ENCODE measurements around the gene DRAXIN. TPM values are rescaled to one million over a fixed set of nuclear protein-coding genes. Genes with fewer than 3 reads are reported as not detected.

DRAXIN gene
- total RNA-seq, 2 donors from 2014 or later = not detected

- no peak for ATAC-seq
- no peaks in the 10 kb centered on the region for H3K9me3 ChIP-seq
- intact Hi-C loops (cut with DNase I) = no loop called here
- H3K27me3 ChIP-seq = peaks cover 0 to 5% of the 10 kb centered on the region in 2 donors
- no peak overlapping the region for H3K27ac ChIP-seq
- no peaks in the 10 kb centered on the region for H3K36me3 ChIP-seq (replicated peaks in 1 of 2; ENCODE audit: insufficient read depth in 1 of 2, low read depth in 2 of 2)
- no peak for DNase-seq
- no peak for TF ChIP-seq POLR2A (IDR thresholded peaks at IDR 0.05)
- no peak overlapping the region for H3K4me3 ChIP-seq
- H3K4me1 ChIP-seq = peaks cover 12% of the 10 kb centered on the region
- WGBS, 2 donors = 66 to 72% methylated on average over 6 of the region's 6 CpGs
Measured at GRCh38 chr1:11695861-11696260, 4.4 kb downstream of the DRAXIN start.

- DNase-seq (no peak), ATAC-seq (no peak)
- TF ChIP-seq CTCF (IDR thresholded peaks at IDR 0.05) = no peak
- TF ChIP-seq POLR2A (IDR thresholded peaks at IDR 0.05) = no peak
- 37 to 64% methylated on average over 4 to 8 of the region's 8 CpGs for WGBS, 2 donors
- H3K4me1 ChIP-seq = no peaks in the 10 kb centered on the region
- intact Hi-C loops (cut with DNase I) = no loop called here
- H3K27me3 ChIP-seq = peaks cover 0 to 6% of the 10 kb centered on the region in 2 donors
- H3K36me3 ChIP-seq (replicated peaks in 1 of 2; ENCODE audit: insufficient read depth in 1 of 2, low read depth in 2 of 2) = no peaks in the 10 kb centered on the region
- no peak overlapping the region for H3K27ac ChIP-seq
- no peak overlapping the region for H3K4me3 ChIP-seq
- H3K9me3 ChIP-seq = no peaks in the 10 kb centered on the region
Measured at GRCh38 chr1:11697188-11697892, 5.8 kb downstream of the DRAXIN start.

DNA sequence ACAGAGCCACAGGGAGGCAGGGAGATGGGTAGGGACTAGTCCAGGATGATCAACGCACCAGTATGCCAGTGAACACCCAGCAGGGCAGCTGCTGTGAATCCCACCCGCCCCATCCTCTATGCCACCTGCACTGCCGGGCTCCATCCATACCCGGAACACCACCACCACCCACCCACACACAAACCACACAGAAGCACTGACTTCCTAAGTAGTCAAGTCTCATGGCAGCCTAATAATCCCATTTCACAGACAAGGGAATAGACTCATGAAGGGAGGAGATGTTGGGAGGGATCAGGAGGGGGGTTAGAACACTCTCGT is 6.3 kb downstream of the DRAXIN start:
- peaks cover 0 to 6% of the 10 kb centered on the region in 2 donors for H3K27me3 ChIP-seq
- no peak overlapping the region for H3K27ac ChIP-seq
- ATAC-seq (no peak), DNase-seq (no peak)
- H3K36me3 ChIP-seq (replicated peaks in 1 of 2; ENCODE audit: insufficient read depth in 1 of 2, low read depth in 2 of 2) = no peaks in the 10 kb centered on the region
- intact Hi-C loops (cut with DNase I) = no loop called here
- TF ChIP-seq POLR2A (IDR thresholded peaks at IDR 0.05) = no peak
- no peak for TF ChIP-seq CTCF (IDR thresholded peaks at IDR 0.05)
- H3K4me1 ChIP-seq = no peaks in the 10 kb centered on the region
- no peak overlapping the region for H3K4me3 ChIP-seq
- 67 to 79% methylated on average over 2 to 5 of the region's 5 CpGs for WGBS, 2 donors
- no peaks in the 10 kb centered on the region for H3K9me3 ChIP-seq

DNA sequence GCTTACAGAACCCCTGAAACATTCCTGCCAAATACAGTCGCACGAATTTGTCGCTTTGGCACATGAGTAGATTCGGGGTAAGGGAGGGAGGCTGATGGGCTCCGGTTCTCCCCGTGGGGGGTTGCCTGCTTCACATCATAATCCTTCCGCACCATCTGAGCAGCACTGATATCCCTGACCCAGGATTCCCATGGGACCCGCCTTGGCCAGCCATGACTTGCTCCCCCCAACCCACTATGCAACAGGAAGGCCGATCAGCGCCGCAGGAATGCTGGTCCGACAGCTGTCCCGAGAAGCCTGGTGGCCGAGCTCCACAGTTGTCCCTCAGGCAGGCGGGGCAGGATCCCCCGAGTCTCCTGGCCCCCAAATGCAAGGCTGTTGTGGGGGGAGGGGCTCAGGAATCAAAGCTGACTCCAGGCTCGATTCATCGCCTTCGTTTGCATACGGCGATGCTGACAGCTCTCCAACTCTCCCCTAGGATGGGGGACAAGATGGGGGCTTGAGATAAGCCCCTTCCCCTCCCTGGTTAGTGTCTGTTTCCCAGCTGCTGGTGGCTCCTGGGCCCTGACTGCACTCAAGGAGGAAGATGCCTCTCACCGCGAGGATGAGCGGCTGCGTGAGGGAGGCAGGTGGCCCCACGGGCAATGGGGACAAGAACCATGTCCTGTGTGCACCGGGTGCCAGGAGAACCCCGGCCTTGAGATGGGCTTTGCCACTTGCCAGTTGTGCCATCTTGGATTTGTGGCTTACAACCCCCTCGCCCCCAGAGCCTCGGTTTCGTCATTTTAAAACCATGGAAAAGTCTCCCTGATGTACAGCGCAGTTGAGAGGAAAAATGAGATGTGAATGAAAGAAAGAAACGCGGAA is 9.3 kb downstream of the DRAXIN start:
- intact Hi-C loops (cut with DNase I) = no loop called here
- DNase-seq = no peak
- WGBS, 2 donors = 44 to 51% methylated on average over 25 to 34 of the region's 34 CpGs

More for the DNA sequence above, 9.3 kb downstream of the DRAXIN start:
- ATAC-seq = no peak
- no peak overlapping the region for H3K27ac ChIP-seq
- H3K4me3 ChIP-seq = no peak overlapping the region
- TF ChIP-seq POLR2A (IDR thresholded peaks at IDR 0.05) = no peak
- TF ChIP-seq CTCF (IDR thresholded peaks at IDR 0.05) = no peak
- no peaks in the 10 kb centered on the region for H3K9me3 ChIP-seq
- no peaks in the 10 kb centered on the region for H3K36me3 ChIP-seq (replicated peaks in 1 of 2; ENCODE audit: insufficient read depth in 1 of 2, low read depth in 2 of 2)
- H3K27me3 ChIP-seq = peaks cover 0 to 6% of the 10 kb centered on the region in 2 donors
- no peaks in the 10 kb centered on the region for H3K4me1 ChIP-seq

Data from body of pancreas (tissue), 4 donors.